ENCODE measurements around the gene GMDS.
"Not testable (repeated sequence)": the region's sequence is repeated elsewhere in the genome, so short reads cannot be mapped to it uniquely, and the experiment has no call there.

The GMDS gene

DNA sequence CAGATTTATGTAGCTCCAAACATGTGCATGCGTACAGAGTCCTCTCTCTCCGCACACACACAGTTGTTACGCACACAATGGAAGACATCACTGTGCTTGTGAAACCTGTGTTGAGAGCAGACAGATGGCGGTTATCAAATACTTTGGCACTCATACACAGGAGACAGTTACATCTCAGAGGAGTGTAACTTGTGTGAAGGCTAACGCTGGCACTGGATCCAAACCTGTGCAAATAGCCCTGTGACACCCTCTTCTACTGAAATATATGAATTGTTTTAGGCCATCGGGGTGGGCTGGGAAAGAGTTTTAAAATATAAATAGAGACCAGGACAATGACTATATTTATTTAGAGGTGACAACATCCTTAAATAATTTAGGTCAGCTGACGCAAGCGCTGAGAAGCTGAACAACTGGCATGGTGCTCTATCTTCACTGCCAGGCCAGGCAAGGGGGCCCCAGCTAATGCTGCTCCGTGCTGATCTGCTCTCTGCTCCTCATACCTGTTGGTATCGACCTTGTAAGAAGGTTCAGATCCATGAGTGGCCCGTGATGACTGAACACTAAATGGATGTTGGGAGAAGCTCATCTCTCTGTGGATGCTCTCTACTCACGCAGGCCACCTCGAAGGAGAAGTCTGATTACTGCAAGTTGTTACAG lies 566.2 kb downstream of the GMDS start:
- no peak for DNase-seq (ENCODE audit: low spot score)

DNA sequence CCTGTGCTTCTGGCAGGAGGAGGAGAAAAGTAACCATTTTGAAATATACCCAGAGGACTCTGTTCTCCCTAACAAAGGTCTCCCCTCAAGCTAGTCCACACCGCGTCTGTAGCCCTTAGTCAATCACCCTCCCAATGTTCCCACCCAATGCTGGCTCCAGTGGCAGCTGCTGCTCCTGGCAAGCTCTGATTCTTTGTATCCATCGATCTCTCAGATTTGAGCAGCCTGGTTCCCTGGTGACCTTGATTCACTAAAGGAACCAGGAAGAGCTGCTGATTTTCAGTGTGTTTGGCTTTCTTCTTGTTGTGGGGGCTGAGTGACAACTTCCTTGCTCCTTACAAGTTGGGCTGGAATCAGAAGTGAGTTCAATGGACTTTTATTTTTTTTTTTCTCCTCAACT lies 567.2 kb downstream of the GMDS start:
- no peak for DNase-seq (ENCODE audit: low spot score)

DNA sequence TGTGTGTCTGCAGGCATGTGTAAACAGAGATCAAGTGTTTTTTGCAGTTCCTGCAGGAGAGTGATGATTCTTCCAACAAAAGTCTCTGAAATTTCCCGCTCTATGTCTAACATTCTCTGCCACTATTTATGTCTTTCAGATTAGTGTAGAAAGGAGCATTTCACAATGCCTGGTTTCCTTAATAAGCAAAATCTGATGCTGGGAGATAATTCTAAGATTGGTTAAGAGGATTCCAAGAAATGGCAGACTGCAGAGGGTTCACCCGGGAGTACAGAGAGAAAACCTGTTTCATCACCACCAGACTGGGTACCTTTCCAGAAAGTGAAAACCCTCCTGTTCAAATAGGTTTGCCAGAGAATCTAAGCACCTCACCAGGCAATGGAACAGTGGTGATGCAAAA lies 573.0 kb downstream of the GMDS start:
- no peak for DNase-seq (ENCODE audit: low spot score)

DNA sequence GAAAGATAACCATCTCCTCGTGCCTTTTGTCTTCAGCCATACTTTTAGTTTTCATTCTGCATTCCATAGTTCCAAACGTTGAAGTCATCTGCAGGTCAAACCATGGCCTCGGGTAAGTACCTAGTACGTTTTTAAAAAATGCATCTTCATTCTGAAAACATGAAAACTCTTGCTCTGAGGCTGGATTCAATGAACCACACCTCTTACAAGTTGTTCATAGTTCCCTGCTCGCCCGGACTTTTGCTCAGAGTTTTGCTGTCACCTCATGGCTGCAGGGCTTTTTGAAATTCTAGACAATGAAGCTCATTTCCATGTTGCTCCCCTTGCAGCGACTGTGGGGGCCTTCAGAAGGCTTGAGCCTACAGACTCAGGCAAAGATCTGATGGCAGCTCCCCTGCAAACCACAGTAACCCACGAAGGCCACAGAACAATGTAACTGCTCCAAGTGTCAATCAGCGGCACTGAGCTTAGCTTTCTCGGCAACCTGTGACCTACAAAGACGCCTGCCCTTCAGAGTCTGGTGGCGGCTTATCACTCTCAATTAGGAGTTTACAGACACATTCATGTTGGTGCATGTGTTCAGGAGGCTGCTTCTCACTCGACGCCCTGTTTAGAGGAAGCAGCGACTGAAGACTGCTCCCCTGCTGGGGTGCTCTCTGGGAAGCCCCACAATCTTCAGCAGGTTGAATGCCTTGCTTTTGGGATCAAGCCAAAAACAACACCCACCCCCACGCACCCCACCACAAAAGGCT lies 574.5 kb downstream of the GMDS start:
- no peak for DNase-seq (ENCODE audit: low spot score)

DNA sequence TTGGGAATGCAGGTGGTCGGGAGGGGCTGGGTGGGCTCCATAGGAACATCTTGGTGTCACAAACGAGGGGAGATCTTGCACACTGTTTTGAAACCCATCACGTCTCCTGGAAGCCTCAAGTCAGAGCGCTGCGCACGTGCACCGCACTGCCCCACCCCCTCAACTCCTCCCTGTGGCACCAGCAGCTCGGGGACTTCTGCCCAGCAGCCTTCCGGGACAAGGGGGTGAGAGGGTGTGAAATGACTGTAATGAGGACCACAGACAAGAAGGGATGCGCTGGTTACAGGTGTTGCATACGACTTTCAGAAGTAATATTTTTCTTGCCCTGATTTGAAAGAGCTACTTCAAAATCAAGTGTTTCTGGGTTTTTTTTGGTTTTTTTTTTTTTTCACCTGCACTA lies 575.4 kb downstream of the GMDS start:
- no peak for DNase-seq (ENCODE audit: low spot score)

DNA sequence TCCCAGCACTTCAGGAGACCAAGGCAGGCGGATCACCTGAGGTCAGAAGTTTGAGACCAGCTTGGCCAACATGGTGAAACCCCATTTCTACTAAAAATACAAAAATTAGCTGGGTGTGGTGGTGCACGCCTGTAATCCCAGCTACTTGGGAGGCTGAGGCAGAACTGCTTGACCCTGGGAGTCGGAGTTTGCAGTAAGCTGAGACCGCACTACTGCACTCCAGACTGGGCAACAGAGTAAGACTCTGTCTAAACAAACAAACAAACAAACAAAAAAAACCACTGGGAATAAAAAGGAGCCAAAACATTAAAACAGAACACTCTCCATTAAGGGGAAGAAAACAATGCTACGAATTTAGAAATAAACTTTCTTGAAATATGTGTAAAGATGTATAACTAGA lies 576.9 kb downstream of the GMDS start:
- DNase-seq (ENCODE audit: low spot score) = not testable (repeated sequence)

DNA sequence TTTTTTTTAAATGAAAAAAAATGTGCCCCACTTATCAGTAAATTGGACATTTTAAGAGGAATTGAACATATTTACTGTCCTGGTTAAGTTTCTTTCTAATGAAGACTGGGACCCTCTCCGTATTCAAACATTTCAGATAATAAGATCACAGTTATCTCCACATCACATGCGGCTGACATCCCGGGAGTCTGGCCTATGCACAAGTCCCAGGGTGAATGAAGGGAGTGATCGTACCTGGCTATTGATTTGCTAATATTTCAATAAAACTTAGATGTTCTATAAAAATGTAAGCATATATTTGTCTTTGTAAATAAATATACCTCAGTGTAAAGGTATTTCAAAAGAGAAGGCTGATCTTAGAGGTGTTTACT lies 577.6 kb downstream of the GMDS start:
- DNase-seq (ENCODE audit: low spot score) = no peak

- no peak for DNase-seq (ENCODE audit: low spot score)
Measured at GRCh38 chr6:1667012-1667804, 578.2 kb downstream of the GMDS start.

DNA sequence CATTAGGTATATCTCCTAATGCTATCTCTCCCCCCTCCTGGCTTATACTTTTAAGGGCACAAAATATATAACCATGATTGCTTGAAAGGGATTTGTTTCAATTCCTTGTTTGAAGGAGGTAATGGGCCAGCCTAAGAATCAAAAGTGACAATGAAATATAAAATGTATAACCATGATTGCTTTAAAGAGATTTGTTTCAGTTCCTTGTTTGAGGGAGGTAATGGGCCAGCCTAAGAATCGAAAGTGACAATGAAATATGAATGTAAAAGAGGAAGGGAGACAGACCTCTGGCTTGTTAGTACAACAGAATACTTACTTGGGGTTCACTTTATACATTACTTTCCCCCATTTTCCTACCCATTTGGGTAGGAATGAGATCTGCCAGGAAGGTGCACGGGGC lies 580.2 kb downstream of the GMDS start:
- DNase-seq (ENCODE audit: low spot score) = no peak

GRCh38 chr6:1664329-1664728 lies 581.1 kb downstream of the GMDS start:
- no peak for DNase-seq (ENCODE audit: low spot score)

- no peak for DNase-seq (ENCODE audit: low spot score)
Measured at GRCh38 chr6:1663511-1663910, 581.9 kb downstream of the GMDS start.

DNA sequence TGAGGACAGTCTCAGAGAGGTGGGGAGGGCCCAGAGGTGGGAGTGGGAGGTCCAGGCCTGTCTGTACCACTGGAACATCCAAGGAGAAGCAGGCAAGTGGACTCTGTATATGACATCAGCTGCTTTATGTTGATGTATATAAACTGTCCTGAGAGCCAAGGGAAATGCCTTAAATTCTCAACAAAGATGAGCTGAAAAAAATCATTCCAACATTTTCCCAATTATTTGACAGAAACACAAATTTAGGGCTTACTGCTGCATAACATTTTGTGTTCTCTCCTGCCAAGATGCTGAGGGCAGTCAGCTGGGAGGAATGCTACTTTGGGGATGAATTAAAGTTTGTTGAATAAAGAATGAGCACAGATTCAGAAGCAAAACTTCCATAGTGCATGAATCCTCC lies 582.9 kb downstream of the GMDS start:
- no peak for DNase-seq (ENCODE audit: low spot score)

GRCh38 chr6:1659816-1660215 lies 585.6 kb downstream of the GMDS start:
- DNase-seq (ENCODE audit: low spot score) = no peak

- no peak for DNase-seq (ENCODE audit: low spot score)
Measured at GRCh38 chr6:1658212-1659005, 587.0 kb downstream of the GMDS start.

- no peak for DNase-seq (ENCODE audit: low spot score)
Measured at GRCh38 chr6:1657771-1658165, 587.6 kb downstream of the GMDS start.

GRCh38 chr6:1657116-1657770 lies 588.2 kb downstream of the GMDS start:
- no peak for DNase-seq (ENCODE audit: low spot score)

- DNase-seq (ENCODE audit: low spot score) = no peak
Measured at GRCh38 chr6:1654054-1654453, 591.4 kb downstream of the GMDS start.

DNA sequence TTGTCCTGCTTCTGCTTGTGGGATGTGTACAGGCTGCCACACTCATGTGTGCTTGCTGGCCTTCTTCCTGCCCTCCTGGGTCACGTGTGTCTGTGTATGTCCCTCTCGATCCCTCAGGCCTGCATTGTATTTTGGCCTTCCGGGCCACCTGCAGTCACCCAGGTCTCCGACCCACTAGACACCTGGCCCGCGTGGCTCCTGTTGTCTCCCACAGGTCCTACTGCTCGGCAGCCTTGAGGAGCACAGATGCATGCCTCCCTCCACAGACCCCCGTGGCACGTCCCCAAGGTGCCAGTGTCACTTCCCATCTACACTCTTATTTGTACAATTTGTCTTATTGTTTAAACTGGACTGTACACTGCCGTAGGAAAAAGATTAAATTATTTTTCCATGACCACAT lies 592.6 kb downstream of the GMDS start:
- no peak for DNase-seq (ENCODE audit: low spot score)

GRCh38 chr6:1651362-1651761 lies 594.0 kb downstream of the GMDS start:
- no peak for DNase-seq (ENCODE audit: low spot score)

DNA sequence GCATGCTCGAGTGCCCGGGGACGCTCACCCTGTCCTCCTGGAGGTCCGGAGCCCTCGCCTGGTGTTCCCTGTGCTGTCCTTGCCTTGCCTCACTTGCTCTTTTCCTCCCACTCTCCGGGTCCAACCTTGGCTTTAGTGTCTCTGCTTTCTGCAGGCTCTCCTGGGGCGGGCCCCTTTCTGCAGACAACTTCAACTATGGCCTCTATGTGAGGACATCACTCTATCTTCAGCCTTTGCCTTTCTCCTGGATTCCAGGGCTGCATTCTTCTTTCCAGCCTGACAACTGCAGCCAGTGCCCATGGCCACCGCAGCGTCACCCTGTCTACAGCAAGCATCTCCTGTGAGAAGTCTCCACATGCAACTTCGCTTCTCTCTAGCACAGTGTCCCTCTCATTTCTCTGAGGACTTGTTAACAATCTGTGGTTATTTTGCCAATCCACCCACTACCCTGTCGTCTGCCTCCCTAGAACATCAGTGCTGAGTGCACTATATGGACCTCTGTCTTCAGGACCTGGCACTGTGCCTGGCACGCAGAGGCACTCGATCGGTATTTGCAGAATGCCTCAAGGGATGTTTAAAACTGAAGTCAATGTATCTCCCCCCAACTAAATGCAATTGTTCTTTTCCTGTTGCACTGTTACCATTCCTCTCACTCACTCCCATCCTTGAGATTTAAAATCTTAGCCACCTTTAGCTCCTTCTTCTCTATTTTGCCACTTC lies 599.8 kb downstream of the GMDS start:
- no peak for DNase-seq (ENCODE audit: low spot score)

DNA sequence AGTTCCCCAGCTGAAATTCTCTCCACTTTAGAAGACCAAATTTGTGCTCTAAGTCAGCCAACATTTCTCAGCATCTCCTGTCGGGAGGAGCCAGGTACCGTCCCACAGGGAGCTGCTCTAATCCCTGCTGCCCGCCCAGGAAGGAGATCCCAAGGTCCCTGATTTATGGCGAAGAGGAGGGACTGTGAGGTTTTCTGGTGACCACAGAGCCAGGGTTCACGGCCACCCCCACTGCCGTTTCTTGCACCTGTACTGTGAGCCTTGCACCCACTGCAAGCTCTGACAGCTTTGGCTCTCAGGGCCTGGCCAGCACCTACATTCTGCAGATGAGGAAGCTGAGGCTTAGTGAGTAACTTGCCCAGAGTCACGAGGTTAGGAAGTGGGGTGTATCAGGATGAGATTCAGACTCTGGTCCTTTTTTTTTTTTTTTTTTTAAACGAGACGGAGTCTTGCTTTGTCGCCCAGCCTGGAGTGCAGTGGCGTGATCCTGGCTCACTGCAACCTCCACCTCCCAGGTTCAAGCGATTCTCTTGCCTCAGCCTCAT lies 600.8 kb downstream of the GMDS start:
- DNase-seq (ENCODE audit: low spot score) = no peak
